Body of pancreas (tissue), 4 donors: ENCODE measurements around the gene ERBB4. TPM values are rescaled to one million over a fixed set of nuclear protein-coding genes. Genes with fewer than 3 reads are reported as not detected.

ENCODE experiments used
- ATAC-seq: fragments of 150-250 bp; one replicate; pipeline ENCODE4 v1.9.1; 2016
- DNase-seq, 4 donors: peaks; one replicate each; pipeline ENCODE4 v3.0.0-alpha.2; 2019
- H3K27ac ChIP-seq, 4 donors: fragments of 200-600 bp; sonication (generic); 1 replicate in 3 of 4; 2 replicates in 1 of 4; pipeline versions ENCODE4 v1.5.1 to v1.6.1; 2016 to 2019; ENCODE audit warnings: mild to moderate bottlenecking in 1 of 4, mixed read lengths in 1 of 4, moderate library complexity in 1 of 4
- H3K27me3 ChIP-seq, 2 donors: fragments of 200-600 bp; sonication (generic); one replicate each; pipeline ENCODE4 v1.6.0; 2016; ENCODE audit warnings: mild to moderate bottlenecking in 1 of 2
- H3K36me3 ChIP-seq, 2 donors: fragments of 200-600 bp; sonication (generic); replicated peaks in 1 of 2; 2 replicates each; pipeline ENCODE4 v1.5.1; 2016; ENCODE audit warnings: low read depth in 2 of 2; ENCODE audit not compliant: insufficient read depth in 1 of 2
- H3K4me1 ChIP-seq: fragments of 200-600 bp; sonication (generic); one replicate; pipeline ENCODE4 v1.6.0; 2016
- H3K4me3 ChIP-seq, 2 donors: fragments of 200-600 bp; sonication (generic); 1 replicate in 1 of 2; 2 replicates in 1 of 2; pipeline ENCODE4 v1.5.1; 2016 to 2019
- H3K9me3 ChIP-seq, 3 donors: fragments of 200-600 bp; sonication (generic); 1 replicate in 2 of 3; 2 replicates in 1 of 3; pipeline ENCODE4 v1.5.1; 2016
- CTCF ChIP-seq, 7 experiments: fragments of 450-650 bp in 4 of 7; fragments of 200-600 bp in 3 of 7; sonication (generic) in 3 of 7; IDR thresholded peaks; one replicate each; pipeline ENCODE4 v1.5.1; 2016 to 2019; ENCODE audit warnings: antibody characterized with exemption in 7 of 7
- POLR2A ChIP-seq, 3 donors: fragments of 450-650 bp; IDR thresholded peaks; one replicate each; pipeline ENCODE4 v1.6.1; 2016; ENCODE audit warnings: antibody characterized with exemption in 3 of 3, mild to moderate bottlenecking in 2 of 3
- WGBS, 2 donors: methylation state at CpG; one replicate each; pipeline ENCODE4 v1.1.5; 2017; 5-methylcytosine and 5-hydroxymethylcytosine counted together
- intact Hi-C: fragments of 100-400 bp; cut with DNase I; formaldehyde crosslinking; loops from one replicate; pipeline ENCODE4 v1.15.1; 2023
- total RNA-seq, 2 donors: library from RNA; depleted of rRNA; stranded (reverse); fragments of >200 nt; gene quantifications; one replicate each; pipeline ENCODE4 v1.1.0, GENCODE V29; 2016

The ERBB4 gene
- total RNA-seq, 2 donors from 2014 or later = 1.6 to 4.4 TPM

- Histone ChIP-seq H3K4me3 (no peak overlapping the region), H3K4me1 (peaks cover 7% of the 10 kb centered on the region), H3K9me3 (no peaks in the 10 kb centered on the region), H3K36me3 (no peaks in the 10 kb centered on the region), H3K27ac (no peak overlapping the region), H3K27me3 (no peaks in the 10 kb centered on the region)
- 19 to 44% methylated on average over 2 of the region's 2 CpGs for WGBS, 2 donors
- TF ChIP-seq POLR2A (IDR thresholded peaks at IDR 0.05) (no peak), CTCF (IDR thresholded peaks at IDR 0.05) (no peak)
- ATAC-seq (no peak), DNase-seq (no peak)
- intact Hi-C loops = no loop called here
Measured at GRCh38 chr2:212346865-212347264, 191.7 kb downstream of the ERBB4 start.

GRCh38 chr2:212345966-212346365 lies 192.6 kb downstream of the ERBB4 start:
- Histone ChIP-seq H3K27ac (no peak overlapping the region), H3K36me3 (no peaks in the 10 kb centered on the region), H3K9me3 (no peaks in the 10 kb centered on the region), H3K4me3 (no peak overlapping the region), H3K27me3 (no peaks in the 10 kb centered on the region), H3K4me1 (peaks cover 7% of the 10 kb centered on the region)
- WGBS, 2 donors = 0% methylated on average over 1 of the region's 1 CpG
- intact Hi-C loops = no loop called here
- DNase-seq (no peak), ATAC-seq (no peak)
- TF ChIP-seq POLR2A (IDR thresholded peaks at IDR 0.05) (no peak), CTCF (IDR thresholded peaks at IDR 0.05) (no peak)

GRCh38 chr2:212344131-212344530 lies 194.5 kb downstream of the ERBB4 start:
- DNase-seq (no peak), ATAC-seq (no peak)
- intact Hi-C loops = no loop called here
- Histone ChIP-seq H3K36me3 (no peaks in the 10 kb centered on the region), H3K27ac (no peak overlapping the region), H3K9me3 (no peaks in the 10 kb centered on the region), H3K4me1 (peaks cover 7% of the 10 kb centered on the region), H3K27me3 (no peaks in the 10 kb centered on the region), H3K4me3 (no peak overlapping the region)
- WGBS, 2 donors = 87 to 97% methylated on average over 2 of the region's 2 CpGs
- TF ChIP-seq POLR2A (IDR thresholded peaks at IDR 0.05) = no peak
- TF ChIP-seq CTCF (IDR thresholded peaks at IDR 0.05) = no peak

- Histone ChIP-seq H3K9me3 (no peaks in the 10 kb centered on the region), H3K27ac (no peak overlapping the region), H3K27me3 (no peaks in the 10 kb centered on the region), H3K36me3 (no peaks in the 10 kb centered on the region), H3K4me1 (peaks cover 7% of the 10 kb centered on the region), H3K4me3 (no peak overlapping the region)
- ATAC-seq (no peak), DNase-seq (no peak)
- WGBS, 2 donors = 89 to 92% methylated on average over 2 of the region's 2 CpGs
- intact Hi-C loops = no loop called here
- TF ChIP-seq CTCF (IDR thresholded peaks at IDR 0.05) (no peak), POLR2A (IDR thresholded peaks at IDR 0.05) (no peak)
Measured at GRCh38 chr2:212343167-212343566, 195.4 kb downstream of the ERBB4 start.

GRCh38 chr2:212337486-212338343 lies 200.9 kb downstream of the ERBB4 start:
- 68 to 78% methylated on average over 4 of the region's 4 CpGs for WGBS, 2 donors
- H3K4me1 ChIP-seq = no peaks in the 10 kb centered on the region
- H3K9me3 ChIP-seq = no peaks in the 10 kb centered on the region
- no peak for TF ChIP-seq CTCF (IDR thresholded peaks at IDR 0.05)
- TF ChIP-seq POLR2A (IDR thresholded peaks at IDR 0.05) = no peak
- DNase-seq = no peak
- intact Hi-C loops = no loop called here
- no peaks in the 10 kb centered on the region for H3K36me3 ChIP-seq
- no peaks in the 10 kb centered on the region for H3K27me3 ChIP-seq
- H3K27ac ChIP-seq = no peak overlapping the region
- no peak for ATAC-seq
- no peak overlapping the region for H3K4me3 ChIP-seq
